ENCODE data around the gene PTEN.

DNA sequence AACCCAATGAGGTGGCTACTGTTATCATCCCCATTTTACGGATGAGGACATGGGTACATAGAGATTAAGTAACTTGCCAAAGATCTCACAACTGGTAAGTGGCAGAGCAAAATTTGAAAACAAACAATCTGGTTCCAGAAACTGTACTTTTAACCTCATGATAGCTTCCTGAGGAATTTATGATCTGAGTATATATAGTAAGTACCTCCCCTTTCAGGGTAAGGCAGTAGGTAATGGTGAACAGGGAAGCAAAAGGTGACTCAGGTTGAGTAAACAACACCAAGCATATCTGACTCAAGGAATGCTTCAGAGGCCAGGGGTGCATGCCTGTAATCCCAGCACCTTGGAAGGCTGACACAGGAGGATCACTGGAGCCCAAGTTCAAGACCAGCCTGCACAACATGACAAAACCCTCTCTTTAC is 21.2 kb upstream of the PTEN start:
- TF ChIP-seq POLR2AphosphoS5 (IDR thresholded peaks at IDR 0.05; ENCODE audit: low read depth, low read length), result no peak
- no peak for TF ChIP-seq POLR2A (IDR thresholded peaks at IDR 0.05; ENCODE audit: low read depth, low read length)
- TF ChIP-seq TAF1 (IDR thresholded peaks at IDR 0.05; ENCODE audit: low read depth, low read length), result no peak
- TF ChIP-seq SPI1 (IDR thresholded peaks at IDR 0.05; ENCODE audit: low read depth, low read length), result no peak
- TF ChIP-seq POU2F2 (IDR thresholded peaks at IDR 0.05; ENCODE audit: low read depth, low read length), result no peak
